ENCODE results near the gene ERFE. TPM values are rescaled to one million over a fixed set of nuclear protein-coding genes. Genes with fewer than 3 reads are reported as not detected.

The ERFE gene
- total RNA-seq, 1 donor from 2014 or later, result not detected

DNA sequence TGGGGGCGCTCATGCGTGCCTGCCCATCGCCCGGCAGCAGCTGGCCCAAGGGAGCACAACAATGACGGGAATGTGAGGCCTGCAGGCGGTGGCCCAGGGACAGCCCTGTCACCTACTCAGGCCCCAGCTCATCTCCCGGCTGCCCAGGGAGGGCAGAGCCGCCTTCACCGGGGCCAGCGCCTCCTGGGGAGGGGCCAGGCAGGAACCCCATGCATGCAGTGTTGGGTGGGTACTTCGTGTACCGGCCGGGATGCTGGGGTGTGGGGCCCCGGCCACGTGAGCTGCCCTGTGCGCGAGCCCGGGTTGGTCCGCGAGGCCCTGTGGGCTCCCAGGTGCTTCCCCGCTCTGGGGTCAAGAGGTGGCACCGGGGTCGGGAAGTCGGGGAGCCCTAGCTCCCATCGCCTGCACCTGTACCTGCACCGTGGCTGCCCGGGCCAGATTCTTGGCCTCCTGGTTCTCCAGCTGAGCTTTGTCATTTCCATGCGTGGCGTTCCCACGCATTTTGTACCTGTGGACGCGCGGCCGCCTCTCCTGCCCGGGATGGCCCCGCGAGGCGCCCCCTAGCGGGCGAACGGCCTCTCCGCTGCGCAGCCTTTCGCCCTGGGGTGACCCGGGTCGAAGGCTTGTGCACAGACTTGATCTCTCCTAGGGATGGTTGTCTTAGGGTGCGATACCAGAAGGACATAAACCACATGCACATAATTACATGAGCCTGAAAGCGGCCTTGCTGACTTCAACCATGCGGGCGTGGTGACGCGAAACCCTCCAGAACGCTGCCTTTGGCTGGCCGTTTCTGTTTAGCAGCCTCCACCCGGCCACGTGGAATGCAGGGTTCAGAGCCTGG, 19.4 kb upstream of the ERFE start:
- Mint-ChIP-seq H3K27ac (no peak overlapping the region), H3K4me3 (no peak overlapping the region), H3K9me3 (no peaks in the 10 kb centered on the region), H3K4me1 (peaks cover 12% of the 10 kb centered on the region), H3K36me3 (ENCODE audit: low read depth) (no peaks in the 10 kb centered on the region), H3K27me3 (no peaks in the 10 kb centered on the region)
- no peak for DNase-seq
- peak; percentile 68 for ATAC-seq (ENCODE audit: low read depth)
- intact Hi-C loops (cut with micrococcal nuclease), result no loop called here
- POLR2A ChIA-PET, result no interaction called here
- TF ChIP-seq, protein P1, sequence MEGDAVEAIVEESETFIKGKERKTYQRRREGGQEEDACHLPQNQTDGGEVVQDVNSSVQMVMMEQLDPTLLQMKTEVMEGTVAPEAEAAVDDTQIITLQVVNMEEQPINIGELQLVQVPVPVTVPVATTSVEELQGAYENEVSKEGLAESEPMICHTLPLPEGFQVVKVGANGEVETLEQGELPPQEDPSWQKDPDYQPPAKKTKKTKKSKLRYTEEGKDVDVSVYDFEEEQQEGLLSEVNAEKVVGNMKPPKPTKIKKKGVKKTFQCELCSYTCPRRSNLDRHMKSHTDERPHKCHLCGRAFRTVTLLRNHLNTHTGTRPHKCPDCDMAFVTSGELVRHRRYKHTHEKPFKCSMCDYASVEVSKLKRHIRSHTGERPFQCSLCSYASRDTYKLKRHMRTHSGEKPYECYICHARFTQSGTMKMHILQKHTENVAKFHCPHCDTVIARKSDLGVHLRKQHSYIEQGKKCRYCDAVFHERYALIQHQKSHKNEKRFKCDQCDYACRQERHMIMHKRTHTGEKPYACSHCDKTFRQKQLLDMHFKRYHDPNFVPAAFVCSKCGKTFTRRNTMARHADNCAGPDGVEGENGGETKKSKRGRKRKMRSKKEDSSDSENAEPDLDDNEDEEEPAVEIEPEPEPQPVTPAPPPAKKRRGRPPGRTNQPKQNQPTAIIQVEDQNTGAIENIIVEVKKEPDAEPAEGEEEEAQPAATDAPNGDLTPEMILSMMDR (IDR thresholded peaks at IDR 0.05), result no peak
- CTCF ChIA-PET, result no interaction called here

DNA sequence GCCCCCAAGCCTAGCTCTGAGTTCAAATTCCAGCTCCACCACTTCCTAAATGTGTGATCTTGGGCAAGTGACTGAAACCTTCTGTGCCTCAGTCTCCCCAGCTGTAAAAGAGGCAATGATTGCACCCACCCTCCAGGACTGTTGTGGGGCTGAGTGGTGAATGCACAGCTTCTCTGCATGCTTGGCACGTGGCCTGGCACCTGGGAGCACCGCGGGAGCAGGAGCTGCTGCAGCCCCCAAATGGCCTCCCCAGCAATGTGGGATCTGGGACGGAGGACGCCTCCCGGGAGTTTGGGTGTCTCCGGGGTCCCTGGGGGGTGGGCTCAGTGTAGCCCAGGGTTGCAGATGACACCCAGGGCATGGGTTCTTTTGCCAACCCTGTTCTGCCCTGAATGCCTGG, 18.7 kb upstream of the ERFE start:
- no peak for DNase-seq
- H3K9me3 Mint-ChIP-seq, result no peaks in the 10 kb centered on the region
- no peaks in the 10 kb centered on the region for H3K36me3 Mint-ChIP-seq (ENCODE audit: low read depth)
- intact Hi-C loops (cut with micrococcal nuclease), result no loop called here
- peaks cover 12% of the 10 kb centered on the region for H3K4me1 Mint-ChIP-seq
- TF ChIP-seq, protein P1 (IDR thresholded peaks at IDR 0.05), result no peak
- POLR2A ChIA-PET, result no interaction called here
- no peak overlapping the region for H3K4me3 Mint-ChIP-seq
- no peak for ATAC-seq (ENCODE audit: low read depth)
- H3K27me3 Mint-ChIP-seq, result no peaks in the 10 kb centered on the region
- CTCF ChIA-PET, result no interaction called here
- H3K27ac Mint-ChIP-seq, result no peak overlapping the region

DNA sequence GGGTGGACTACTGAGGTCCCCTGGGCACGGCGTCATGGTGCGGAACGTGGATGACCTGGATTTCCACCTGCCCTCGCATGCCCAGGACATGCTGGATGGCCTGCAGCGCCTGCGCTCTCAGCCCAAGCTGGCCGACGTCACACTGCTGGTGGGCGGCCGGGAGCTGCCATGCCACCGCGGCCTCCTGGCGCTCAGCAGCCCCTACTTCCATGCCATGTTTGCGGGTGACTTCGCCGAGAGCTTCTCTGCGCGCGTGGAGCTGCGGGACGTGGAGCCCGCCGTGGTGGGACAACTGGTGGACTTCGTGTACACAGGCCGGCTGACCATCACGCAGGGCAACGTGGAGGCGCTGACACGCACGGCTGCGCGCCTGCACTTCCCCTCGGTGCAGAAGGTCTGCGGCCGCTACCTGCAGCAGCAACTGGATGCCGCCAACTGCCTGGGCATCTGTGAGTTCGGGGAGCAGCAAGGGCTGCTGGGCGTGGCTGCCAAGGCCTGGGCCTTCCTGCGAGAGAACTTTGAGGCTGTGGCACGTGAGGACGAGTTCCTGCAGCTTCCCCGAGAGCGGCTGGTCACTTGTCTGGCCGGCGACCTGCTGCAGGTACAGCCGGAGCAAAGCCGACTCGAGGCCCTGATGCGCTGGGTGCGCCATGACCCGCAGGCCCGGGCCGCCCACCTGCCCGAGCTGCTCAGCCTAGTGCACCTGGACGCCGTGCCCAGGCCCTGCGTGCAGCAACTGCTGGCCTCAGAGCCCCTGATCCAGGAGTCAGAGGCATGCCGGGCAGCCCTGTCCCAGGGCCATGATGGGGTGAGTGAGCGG, 17.8 kb upstream of the ERFE start:
- ATAC-seq (ENCODE audit: low read depth) (no peak), DNase-seq (no peak)
- TF ChIP-seq, protein P1 (IDR thresholded peaks at IDR 0.05), result no peak
- ChIA-PET CTCF (no interaction called here), POLR2A (no interaction called here)
- no peaks in the 10 kb centered on the region for H3K36me3 Mint-ChIP-seq (ENCODE audit: low read depth)
- H3K4me3 Mint-ChIP-seq, result no peak overlapping the region
- peaks cover 12% of the 10 kb centered on the region for H3K4me1 Mint-ChIP-seq
- H3K9me3 Mint-ChIP-seq, result no peaks in the 10 kb centered on the region
- H3K27ac Mint-ChIP-seq, result no peak overlapping the region
- intact Hi-C loops (cut with micrococcal nuclease), result no loop called here
- no peaks in the 10 kb centered on the region for H3K27me3 Mint-ChIP-seq

DNA sequence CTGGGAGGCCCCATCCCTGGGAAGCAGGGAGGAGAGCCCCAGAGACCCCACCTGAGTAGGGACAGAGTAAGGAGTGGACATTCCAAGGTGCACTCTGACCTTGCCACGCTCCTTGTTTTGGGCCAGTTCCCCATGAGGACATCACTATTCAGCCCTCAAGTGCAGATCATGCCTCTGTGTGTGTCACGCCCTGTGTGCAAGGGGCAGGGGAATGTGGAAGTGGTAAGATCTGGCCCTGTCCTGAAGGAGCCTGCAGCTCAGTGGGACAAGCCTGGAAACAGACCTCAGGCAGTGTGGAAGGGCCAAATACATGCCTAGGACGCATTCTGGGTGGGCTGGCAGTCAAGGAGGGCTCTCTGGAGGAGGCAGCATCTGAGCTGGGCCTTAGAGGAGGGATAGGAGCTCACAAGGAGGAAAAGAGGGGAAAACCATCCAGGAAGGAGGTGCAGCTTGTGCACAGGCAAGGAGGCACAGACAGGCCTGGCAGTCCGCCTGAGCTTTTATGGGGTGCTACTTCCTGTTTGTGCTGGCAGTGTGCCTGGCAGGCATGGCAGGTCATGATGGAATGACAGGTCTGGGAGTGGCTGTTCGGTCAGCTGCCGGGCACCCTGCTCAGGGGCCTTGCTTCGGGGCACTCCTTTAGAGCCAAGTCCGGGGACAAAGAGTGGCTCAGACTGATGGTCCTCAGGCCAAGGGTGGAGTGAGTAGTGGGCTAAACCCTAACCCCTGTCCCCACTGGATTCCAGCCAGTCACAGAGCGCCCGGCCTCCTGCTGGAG, 17.0 kb upstream of the ERFE start:
- Mint-ChIP-seq H3K36me3 (ENCODE audit: low read depth) (no peaks in the 10 kb centered on the region), H3K27ac (no peak overlapping the region), H3K4me3 (no peak overlapping the region), H3K27me3 (no peaks in the 10 kb centered on the region), H3K4me1 (peaks cover 12% of the 10 kb centered on the region), H3K9me3 (no peaks in the 10 kb centered on the region)
- TF ChIP-seq, protein P1 (IDR thresholded peaks at IDR 0.05), result no peak
- intact Hi-C loops (cut with micrococcal nuclease), result no loop called here
- ChIA-PET POLR2A (no interaction called here), CTCF (no interaction called here)
- DNase-seq (no peak), ATAC-seq (ENCODE audit: low read depth) (no peak)
